ENCODE measurements around the gene ERI2. TPM values are rescaled to one million over a fixed set of nuclear protein-coding genes. Genes with fewer than 3 reads are reported as not detected.

Gene ERI2
- total and polyA plus RNA-seq, 2 of the 13 experiments (the other 11 are each of a cell fraction or from before 2014, with no cell fraction given), result 17.4 to 41.3 TPM

- TF ChIP-seq AHDC1 (CRISPR knock-in tag; IDR thresholded peaks at IDR 0.05; ENCODE audit: borderline replicate concordance) (peak; percentile 76; the same call in 1 of the 2 replicates), NFAT5 (CRISPR knock-in tag; IDR thresholded peaks at IDR 0.05) (no peak), TEF (CRISPR knock-in tag; IDR thresholded peaks at IDR 0.05) (no peak), ZNF224 (CRISPR knock-in tag; IDR thresholded peaks at IDR 0.05) (0 out of 2 replicates have a peak, but pooled peaks have one; percentile 17), ZSCAN30 (CRISPR knock-in tag; IDR thresholded peaks at IDR 0.05) (no peak), ZNF510 (CRISPR knock-in tag; IDR thresholded peaks at IDR 0.05; ENCODE audit: low read depth) (0 out of 2 replicates have a peak, but pooled peaks have one; percentile 43), CAMTA2 (CRISPR knock-in tag; IDR thresholded peaks at IDR 0.05; ENCODE audit: borderline replicate concordance) (peak; percentile 63; the same call in 1 of the 2 replicates), NFE2 (CRISPR knock-in tag; IDR thresholded peaks at IDR 0.05) (no peak), SOX5 (CRISPR knock-in tag; IDR thresholded peaks at IDR 0.05; ENCODE audit: borderline replicate concordance) (peak; percentile 70; the same call in 1 of the 2 replicates), IRF9 (CRISPR knock-in tag; IDR thresholded peaks at IDR 0.05; ENCODE audit: borderline replicate concordance) (no peak), ZHX1 (CRISPR knock-in tag; IDR thresholded peaks at IDR 0.05; ENCODE audit: low read depth) (0 out of 2 replicates have a peak, but pooled peaks have one; percentile 52), HMG20A (CRISPR knock-in tag; IDR thresholded peaks at IDR 0.05; ENCODE audit: borderline replicate concordance) (no peak; the same call in 1 of the 2 replicates), KMT2B (CRISPR knock-in tag; IDR thresholded peaks at IDR 0.05) (peak; percentile 67)
Measured at GRCh38 chr16:20803561-20804214, 2.6 kb downstream of the ERI2 start (continued).

Data from HepG2 (cell line).